Renal cortical epithelial cell (primary cell): ENCODE measurements around the gene SRRM4. TPM values are rescaled to one million over a fixed set of nuclear protein-coding genes. Genes with fewer than 3 reads are reported as not detected.

Source experiments
- DNase-seq: peaks from one replicate; pipeline ENCODE4 v3.0.0-alpha.2; 2011; ENCODE audit warnings: low read depth
- total RNA-seq: library from RNA; depleted of rRNA; stranded (reverse); fragments of >200 nt; gene quantifications from 2 replicates; pipeline ENCODE4 v1.2.3, GENCODE V29; 2014

Gene SRRM4
- total RNA-seq, 1 donor from 2014 or later, result under 0.01 TPM

- no peak for DNase-seq
Observed at GRCh38 chr12:119201789-119202543, 220.6 kb downstream of the SRRM4 start.

GRCh38 chr12:119202544-119202943, 221.2 kb downstream of the SRRM4 start:
- no peak for DNase-seq

GRCh38 chr12:119204131-119204530, 222.8 kb downstream of the SRRM4 start:
- no peak for DNase-seq

- no peak for DNase-seq
Observed at GRCh38 chr12:119204671-119205285, 223.4 kb downstream of the SRRM4 start.

- no peak for DNase-seq
Observed at GRCh38 chr12:119206348-119207062, 225.2 kb downstream of the SRRM4 start.

- no peak for DNase-seq
Observed at GRCh38 chr12:119207063-119207560, 225.8 kb downstream of the SRRM4 start.

GRCh38 chr12:119208626-119209061, 227.3 kb downstream of the SRRM4 start:
- peak; percentile 71 for DNase-seq

GRCh38 chr12:119211884-119212283, 230.5 kb downstream of the SRRM4 start:
- DNase-seq, result no peak

Other genes with a start within 250 kb of the SRRM4 start
- 62.0 and 125 TPM in 2 replicates for gene HSPB8, start 197.4 kb downstream of the SRRM4 start, total RNA-seq